Measurements from ENCODE around the gene PROC.

Gene PROC

DNA sequence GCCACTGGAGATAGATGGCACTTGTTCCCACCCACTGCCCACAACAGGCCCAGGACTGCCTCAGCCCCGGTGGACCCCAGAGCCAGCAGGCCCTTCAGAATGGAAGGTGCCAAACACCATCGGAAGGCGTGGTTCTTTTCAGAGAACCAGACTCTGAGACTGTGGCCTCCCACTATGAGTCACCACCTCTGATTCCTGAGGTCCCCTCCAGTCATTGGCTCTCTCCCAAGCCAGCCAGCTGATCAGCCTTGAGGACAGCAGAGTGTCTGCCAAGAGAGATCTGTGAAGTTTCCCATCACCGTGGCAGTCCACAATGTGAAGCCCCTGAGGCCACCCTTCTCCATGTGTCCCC lies 20.0 kb upstream of the PROC start:
- Histone ChIP-seq H3K27ac (ENCODE audit: low read length) (no peak overlapping the region), H3K4me3 (ENCODE audit: low read depth in 1 of 2, low read length in 2 of 2) (no peak overlapping the region), H3K9me3 (ENCODE audit: control insufficient read depth in 1 of 2, low read length in 2 of 2) (no peaks in the 10 kb centered on the region), H3K27me3 (ENCODE audit: low read depth, low read length) (no peaks in the 10 kb centered on the region), H3K36me3 (ENCODE audit: control insufficient read depth in 1 of 2, insufficient read depth in 2 of 2, low read length in 2 of 2) (no peaks in the 10 kb centered on the region), H3K4me1 (ENCODE audit: control insufficient read depth in 1 of 2, insufficient read depth in 2 of 2, low read length in 2 of 2) (peaks cover 9 to 18% of the 10 kb centered on the region in 2 donors)

DNA sequence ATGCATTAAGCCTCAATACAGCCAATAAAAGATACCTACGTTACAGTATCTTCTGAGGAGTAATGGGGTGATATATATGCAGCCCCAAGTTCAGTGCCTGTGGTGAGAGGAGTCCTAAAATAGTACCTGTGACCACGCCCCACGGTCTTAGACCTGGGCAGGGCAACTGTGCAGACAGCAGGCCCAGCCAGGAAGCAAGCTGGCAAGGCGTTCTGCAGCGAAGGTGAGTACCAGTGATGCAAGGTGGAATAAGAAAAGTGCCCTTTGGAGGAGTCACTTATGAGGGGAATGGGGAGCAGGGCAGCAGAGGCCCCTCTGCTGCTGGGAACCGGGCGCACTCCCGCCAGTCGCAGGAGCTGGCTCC lies 17.7 kb upstream of the PROC start:
- Histone ChIP-seq H3K27me3 (ENCODE audit: low read depth, low read length) (no peaks in the 10 kb centered on the region), H3K36me3 (ENCODE audit: control insufficient read depth in 1 of 2, insufficient read depth in 2 of 2, low read length in 2 of 2) (no peaks in the 10 kb centered on the region), H3K4me3 (ENCODE audit: low read depth in 1 of 2, low read length in 2 of 2) (peak overlapping the region in 1 of 2 donors; percentile 40), H3K9me3 (ENCODE audit: control insufficient read depth in 1 of 2, low read length in 2 of 2) (no peaks in the 10 kb centered on the region), H3K27ac (ENCODE audit: low read length) (peak overlapping the region; percentile 34), H3K4me1 (ENCODE audit: control insufficient read depth in 1 of 2, insufficient read depth in 2 of 2, low read length in 2 of 2) (peaks cover 9 to 18% of the 10 kb centered on the region in 2 donors)

DNA sequence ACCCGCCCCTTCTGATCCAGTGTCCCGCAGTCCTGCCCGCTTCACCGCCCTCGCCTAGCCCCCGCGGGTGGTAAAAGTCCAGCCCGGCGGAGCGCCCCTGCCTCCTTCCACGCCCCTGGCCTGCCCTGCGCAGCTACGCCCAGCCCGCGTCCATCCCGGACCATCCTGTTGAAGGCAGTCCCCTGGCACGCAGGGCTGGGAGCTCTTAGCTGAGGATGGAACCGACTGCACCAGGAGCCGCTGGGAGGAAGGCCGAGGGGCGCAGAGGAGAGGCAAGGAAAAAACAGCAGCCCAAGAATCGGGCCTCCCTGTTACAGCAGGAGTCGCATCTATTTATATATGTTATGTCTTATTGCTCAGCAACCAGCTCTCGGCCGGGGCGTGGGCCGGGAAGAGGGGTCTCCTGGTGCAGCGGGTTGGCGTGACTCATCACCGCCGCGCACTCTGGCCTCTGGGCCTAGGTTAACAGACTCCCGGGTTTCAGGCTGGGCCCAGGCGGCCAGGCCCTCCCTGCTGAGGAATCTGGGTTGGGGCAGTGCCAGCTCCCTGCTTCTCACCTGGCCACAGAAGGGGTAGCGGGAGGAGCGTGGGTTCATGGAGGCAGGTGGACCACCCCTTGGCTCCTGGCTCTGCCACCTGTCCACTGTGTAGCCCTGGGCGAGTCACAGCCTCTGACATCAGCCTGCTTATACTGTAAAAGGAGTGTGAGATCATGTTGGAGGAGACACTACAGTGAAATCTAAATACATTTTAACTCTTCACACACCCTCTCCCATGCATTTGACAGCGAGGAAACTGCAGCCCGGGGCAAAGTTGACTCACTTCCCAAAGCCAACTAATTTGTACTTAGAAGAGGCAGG lies 17.1 kb upstream of the PROC start:
- Histone ChIP-seq H3K9me3 (ENCODE audit: control insufficient read depth in 1 of 2, low read length in 2 of 2) (no peaks in the 10 kb centered on the region), H3K4me3 (ENCODE audit: low read depth in 1 of 2, low read length in 2 of 2) (peak overlapping the region in 1 of 2 donors; percentile 40), H3K27ac (ENCODE audit: low read length) (peak overlapping the region; percentile 41), H3K27me3 (ENCODE audit: low read depth, low read length) (no peaks in the 10 kb centered on the region), H3K36me3 (ENCODE audit: control insufficient read depth in 1 of 2, insufficient read depth in 2 of 2, low read length in 2 of 2) (no peaks in the 10 kb centered on the region), H3K4me1 (ENCODE audit: control insufficient read depth in 1 of 2, insufficient read depth in 2 of 2, low read length in 2 of 2) (peaks cover 9 to 18% of the 10 kb centered on the region in 2 donors)

DNA sequence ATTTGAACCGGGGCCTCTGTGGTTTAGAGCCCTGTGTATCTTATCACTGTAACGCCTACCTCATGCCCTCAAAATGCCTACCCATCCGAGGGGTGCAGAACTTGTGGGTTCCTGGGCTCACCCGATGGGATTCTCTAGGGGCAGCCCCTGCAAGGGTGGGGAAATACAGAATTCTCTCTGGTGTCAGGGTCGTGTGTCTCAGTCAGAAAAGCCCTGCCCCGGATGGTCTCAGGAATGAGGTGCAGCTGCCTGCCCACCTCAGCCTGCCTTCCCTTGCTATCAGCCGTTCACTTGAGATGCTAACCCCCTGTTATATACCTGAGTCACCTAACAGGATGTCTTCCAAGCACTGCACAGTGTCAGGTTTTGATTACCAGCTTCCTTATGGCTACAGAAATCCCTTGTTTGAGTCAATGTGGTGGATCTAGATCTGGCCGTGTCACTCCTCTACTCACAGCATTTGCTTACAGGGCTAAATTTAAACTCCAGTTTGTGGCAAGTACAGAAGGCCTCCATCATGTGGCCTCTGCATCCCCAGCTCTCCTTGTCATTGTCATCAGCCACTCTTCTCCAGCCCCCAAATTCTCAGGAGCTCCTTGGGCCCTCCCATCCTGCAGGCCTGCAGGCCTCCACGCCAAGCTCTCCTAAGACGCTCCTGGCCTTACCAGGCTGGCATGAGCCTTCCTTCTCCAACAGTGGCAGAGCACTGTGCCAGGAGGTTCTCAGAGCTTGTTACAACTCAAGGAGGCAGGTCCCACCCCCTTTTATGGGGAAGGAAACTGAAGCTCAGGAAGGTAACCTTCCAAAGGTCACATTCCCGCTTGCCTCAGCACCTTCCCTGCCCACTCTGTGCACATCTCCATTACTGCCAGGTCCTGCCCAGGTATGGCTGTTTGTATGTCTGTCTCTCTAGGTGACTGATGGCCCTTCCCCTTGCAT lies 16.2 kb upstream of the PROC start:
- Histone ChIP-seq H3K4me3 (ENCODE audit: low read depth in 1 of 2, low read length in 2 of 2) (no peak overlapping the region), H3K4me1 (ENCODE audit: control insufficient read depth in 1 of 2, insufficient read depth in 2 of 2, low read length in 2 of 2) (peaks cover 9 to 18% of the 10 kb centered on the region in 2 donors), H3K9me3 (ENCODE audit: control insufficient read depth in 1 of 2, low read length in 2 of 2) (no peaks in the 10 kb centered on the region), H3K36me3 (ENCODE audit: control insufficient read depth in 1 of 2, insufficient read depth in 2 of 2, low read length in 2 of 2) (no peaks in the 10 kb centered on the region), H3K27ac (ENCODE audit: low read length) (peak overlapping the region; percentile 41), H3K27me3 (ENCODE audit: low read depth, low read length) (no peaks in the 10 kb centered on the region)

DNA sequence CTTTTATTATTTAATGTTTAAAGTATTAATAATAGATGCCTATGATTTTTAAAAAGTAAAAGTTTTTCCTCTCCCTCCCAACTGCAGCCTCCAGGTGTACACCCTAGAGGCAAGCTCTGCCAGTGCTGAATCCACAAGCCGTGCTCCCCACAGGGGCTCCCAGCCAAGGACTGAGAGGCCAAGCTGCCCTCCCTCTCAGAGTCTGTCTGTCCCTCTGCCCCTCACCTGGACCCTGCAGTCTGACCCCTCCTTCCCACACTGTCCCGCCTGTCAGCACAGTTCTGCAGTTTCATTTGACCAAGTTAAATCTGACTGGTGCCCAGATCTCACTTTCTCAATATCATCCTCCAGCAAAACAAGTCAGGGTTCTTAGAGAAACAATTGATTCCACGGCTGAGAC lies 14.8 kb upstream of the PROC start:
- no peak overlapping the region for H3K27ac ChIP-seq (ENCODE audit: low read length)
- peaks cover 6 to 14% of the 10 kb centered on the region in 2 donors for H3K4me1 ChIP-seq (ENCODE audit: control insufficient read depth in 1 of 2, insufficient read depth in 2 of 2, low read length in 2 of 2)
- no peak overlapping the region for H3K4me3 ChIP-seq (ENCODE audit: low read depth in 1 of 2, low read length in 2 of 2)
- H3K9me3 ChIP-seq (ENCODE audit: control insufficient read depth in 1 of 2, low read length in 2 of 2), result no peaks in the 10 kb centered on the region
- H3K36me3 ChIP-seq (ENCODE audit: control insufficient read depth in 1 of 2, insufficient read depth in 2 of 2, low read length in 2 of 2), result no peaks in the 10 kb centered on the region
- no peaks in the 10 kb centered on the region for H3K27me3 ChIP-seq (ENCODE audit: low read depth, low read length)

DNA sequence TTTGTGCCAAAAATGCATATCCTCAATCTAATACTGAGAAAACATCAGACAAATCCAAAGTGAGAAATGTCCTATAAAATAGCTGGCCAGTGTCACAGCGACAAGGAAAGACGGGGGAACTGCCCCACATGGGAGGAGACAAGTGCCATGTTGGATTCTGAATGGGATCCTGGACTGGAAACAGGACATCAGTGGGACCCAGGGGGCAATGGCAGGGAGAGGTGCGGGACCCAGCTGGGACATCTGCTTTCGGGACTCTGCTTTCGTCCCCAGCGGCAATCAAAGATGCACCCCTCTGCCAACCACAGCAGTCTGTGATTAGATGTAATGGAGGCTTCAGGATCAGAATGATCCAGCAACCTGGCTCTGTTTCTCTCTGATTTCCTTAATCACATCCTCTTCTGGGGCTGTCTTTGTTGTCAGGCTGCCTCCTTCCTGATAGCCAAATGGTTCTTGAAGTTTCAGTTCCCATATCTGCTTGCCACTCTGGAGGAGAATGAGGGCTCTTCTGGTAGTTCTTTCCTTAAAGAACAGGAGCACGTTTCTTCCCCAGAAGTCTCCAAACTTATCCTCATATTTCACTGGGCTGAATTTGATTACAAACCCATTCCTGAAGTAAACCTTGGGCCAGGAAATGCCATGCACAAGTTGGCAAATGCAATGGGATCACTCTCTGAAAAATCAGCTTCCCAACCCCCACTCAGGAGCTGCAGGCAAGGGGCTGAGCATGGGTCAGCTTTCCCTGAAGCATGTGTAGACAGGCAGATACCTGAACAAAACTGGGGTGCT lies 13.6 kb upstream of the PROC start:
- no peaks in the 10 kb centered on the region for H3K9me3 ChIP-seq (ENCODE audit: control insufficient read depth in 1 of 2, low read length in 2 of 2)
- peaks cover 5 to 13% of the 10 kb centered on the region in 2 donors for H3K4me1 ChIP-seq (ENCODE audit: control insufficient read depth in 1 of 2, insufficient read depth in 2 of 2, low read length in 2 of 2)
- H3K27me3 ChIP-seq (ENCODE audit: low read depth, low read length), result no peaks in the 10 kb centered on the region
- no peak overlapping the region for H3K4me3 ChIP-seq (ENCODE audit: low read depth in 1 of 2, low read length in 2 of 2)
- H3K36me3 ChIP-seq (ENCODE audit: control insufficient read depth in 1 of 2, insufficient read depth in 2 of 2, low read length in 2 of 2), result no peaks in the 10 kb centered on the region
- no peak overlapping the region for H3K27ac ChIP-seq (ENCODE audit: low read length)

DNA sequence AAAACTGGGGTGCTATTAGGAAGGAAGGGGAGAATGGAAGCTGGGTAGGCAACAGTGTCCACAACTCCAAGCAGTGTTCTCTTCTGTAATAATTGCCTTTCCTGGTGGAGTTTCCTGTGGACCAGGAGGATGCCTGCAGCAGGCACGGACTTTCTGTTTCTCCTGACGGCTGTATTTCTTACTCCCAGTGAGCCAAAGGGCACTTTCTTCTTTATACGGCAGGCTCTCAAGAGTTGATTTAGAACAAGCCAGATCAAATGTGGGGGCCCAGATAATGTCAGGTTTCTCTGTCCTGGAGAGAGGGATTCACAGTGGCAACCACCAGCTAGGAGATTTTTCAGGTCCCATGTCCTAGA lies 13.0 kb upstream of the PROC start:
- H3K27ac ChIP-seq (ENCODE audit: low read length), result no peak overlapping the region
- no peaks in the 10 kb centered on the region for H3K27me3 ChIP-seq (ENCODE audit: low read depth, low read length)
- no peaks in the 10 kb centered on the region for H3K9me3 ChIP-seq (ENCODE audit: control insufficient read depth in 1 of 2, low read length in 2 of 2)
- H3K4me1 ChIP-seq (ENCODE audit: control insufficient read depth in 1 of 2, insufficient read depth in 2 of 2, low read length in 2 of 2), result peaks cover 5 to 13% of the 10 kb centered on the region in 2 donors
- no peak overlapping the region for H3K4me3 ChIP-seq (ENCODE audit: low read depth in 1 of 2, low read length in 2 of 2)
- no peaks in the 10 kb centered on the region for H3K36me3 ChIP-seq (ENCODE audit: control insufficient read depth in 1 of 2, insufficient read depth in 2 of 2, low read length in 2 of 2)

DNA sequence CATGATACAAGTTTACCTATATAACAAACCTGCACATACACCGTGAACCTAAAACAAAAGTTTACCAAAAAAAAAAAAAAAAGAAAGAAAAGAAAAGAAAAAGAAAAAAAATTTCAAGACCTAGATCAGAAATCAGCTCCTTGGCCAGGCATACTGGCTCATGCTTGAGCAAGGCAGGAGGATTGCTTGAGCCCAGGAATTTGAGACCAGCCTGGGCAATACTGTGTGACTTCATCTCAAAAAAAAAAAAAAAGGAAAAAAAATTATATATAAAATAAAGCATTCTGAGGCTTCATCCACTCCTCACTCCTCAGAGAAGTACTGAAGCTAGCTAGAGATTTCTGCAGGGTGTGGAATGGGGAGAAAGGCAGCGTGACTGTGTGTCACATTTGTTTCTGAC lies 11.8 kb upstream of the PROC start:
- H3K4me3 ChIP-seq (ENCODE audit: low read depth in 1 of 2, low read length in 2 of 2), result no peak overlapping the region
- no peaks in the 10 kb centered on the region for H3K36me3 ChIP-seq (ENCODE audit: control insufficient read depth in 1 of 2, insufficient read depth in 2 of 2, low read length in 2 of 2)
- H3K27ac ChIP-seq (ENCODE audit: low read length), result no peak overlapping the region
- no peaks in the 10 kb centered on the region for H3K9me3 ChIP-seq (ENCODE audit: control insufficient read depth in 1 of 2, low read length in 2 of 2)
- no peaks in the 10 kb centered on the region for H3K27me3 ChIP-seq (ENCODE audit: low read depth, low read length)
- H3K4me1 ChIP-seq (ENCODE audit: control insufficient read depth in 1 of 2, insufficient read depth in 2 of 2, low read length in 2 of 2), result peaks cover 5 to 13% of the 10 kb centered on the region in 2 donors

DNA sequence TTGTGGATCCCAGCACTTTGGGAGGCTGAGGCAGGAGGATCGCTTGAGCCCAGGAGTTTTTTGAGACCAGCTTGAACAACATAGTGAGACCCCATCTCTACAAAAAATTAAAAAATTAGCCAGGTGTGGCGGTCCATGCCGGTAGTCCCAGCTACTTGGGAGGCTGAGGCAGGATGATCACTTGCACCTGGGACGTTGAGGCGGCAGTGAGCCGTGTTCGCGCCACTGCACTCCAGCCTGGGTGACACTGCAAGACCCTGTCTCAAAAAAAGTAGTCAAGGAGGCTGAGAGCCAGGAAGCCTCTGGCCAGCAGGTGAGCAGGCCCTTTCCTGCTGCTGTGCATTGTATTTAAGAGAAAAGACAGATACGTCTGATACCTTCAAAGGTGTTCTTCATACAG lies 11.1 kb upstream of the PROC start:
- Histone ChIP-seq H3K27ac (ENCODE audit: low read length) (no peak overlapping the region), H3K4me3 (ENCODE audit: low read depth in 1 of 2, low read length in 2 of 2) (no peak overlapping the region), H3K27me3 (ENCODE audit: low read depth, low read length) (no peaks in the 10 kb centered on the region), H3K9me3 (ENCODE audit: control insufficient read depth in 1 of 2, low read length in 2 of 2) (no peaks in the 10 kb centered on the region), H3K4me1 (ENCODE audit: control insufficient read depth in 1 of 2, insufficient read depth in 2 of 2, low read length in 2 of 2) (peaks cover 7 to 15% of the 10 kb centered on the region in 2 donors), H3K36me3 (ENCODE audit: control insufficient read depth in 1 of 2, insufficient read depth in 2 of 2, low read length in 2 of 2) (no peaks in the 10 kb centered on the region)

DNA sequence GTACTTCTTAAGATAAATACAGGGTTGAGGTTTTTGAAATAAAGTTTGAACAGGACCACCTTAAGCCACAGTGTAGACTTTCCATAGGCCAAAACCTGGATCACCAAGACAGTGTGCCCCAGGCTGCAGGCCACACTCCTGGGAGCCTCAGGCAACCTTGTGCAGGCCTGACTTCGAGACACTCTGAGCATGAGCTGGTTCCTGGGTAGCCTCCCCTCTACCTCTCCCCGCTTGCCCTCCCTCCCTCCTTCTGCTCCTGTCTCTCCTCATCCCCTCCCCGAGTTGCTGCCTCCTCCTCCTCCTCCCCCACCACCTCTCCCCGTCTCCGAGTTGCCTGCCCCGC lies 10.6 kb upstream of the PROC start:
- Histone ChIP-seq H3K4me3 (ENCODE audit: low read depth in 1 of 2, low read length in 2 of 2) (peak overlapping the region in 1 of 2 donors; percentile 40), H3K9me3 (ENCODE audit: control insufficient read depth in 1 of 2, low read length in 2 of 2) (no peaks in the 10 kb centered on the region), H3K27ac (ENCODE audit: low read length) (peak overlapping the region; percentile 42), H3K4me1 (ENCODE audit: control insufficient read depth in 1 of 2, insufficient read depth in 2 of 2, low read length in 2 of 2) (peaks cover 10 to 15% of the 10 kb centered on the region in 2 donors), H3K27me3 (ENCODE audit: low read depth, low read length) (no peaks in the 10 kb centered on the region), H3K36me3 (ENCODE audit: control insufficient read depth in 1 of 2, insufficient read depth in 2 of 2, low read length in 2 of 2) (no peaks in the 10 kb centered on the region)
